ENCODE measurements around the gene SMO. TPM values are rescaled to one million over a fixed set of nuclear protein-coding genes. Genes with fewer than 3 reads are reported as not detected.
"Not testable (repeated sequence)": the region's sequence is repeated elsewhere in the genome, so short reads cannot be mapped to it uniquely, and the experiment has no call there.

Gene SMO
- total RNA-seq, 8 experiments from 2014 or later, result 2.9 to 33.9 (median 10.6) TPM

- not testable (repeated sequence) for H3K4me3 ChIP-seq; H3K4me1 ChIP-seq (replicated peaks in 1 of 2); H3K27ac ChIP-seq; ATAC-seq (replicated peaks in 6 of 8)
- 50 to 100% (median 69%) methylated on average over 1 to 4 of the region's 8 CpGs; no CpG with 5 or more reads in 3 of the 10 experiments for WGBS, 10 experiments
- in situ Hi-C loops (cut with MboI; ENCODE audit: low pct_unique_long_range_greater_than_20kb in 2 of 9, low sequenced_read_pairs in 9 of 9, unreplicated experiment in 9 of 9), result loop anchor here in 4 of 9 experiments (25.0 kb wide), 3 partner anchors 245 to 795 kb away; no protein-coding TSS in a partner anchor
Measured at GRCh38 chr7:129216821-129217416, 28.5 kb downstream of the SMO start.

- WGBS, 10 experiments, result 0 to 83% (median 25%) methylated on average over 1 to 4 of the region's 9 CpGs; no CpG with 5 or more reads in 2 of the 10 experiments
- ATAC-seq (replicated peaks in 6 of 8), result peak; percentile 94 to 98 (median 96)
- Histone ChIP-seq H3K27ac (no peak overlapping the region), H3K4me3 (no peak overlapping the region), H3K4me1 (replicated peaks in 1 of 2) (peaks cover 2 to 3% of the 10 kb centered on the region in 2 donors)
- in situ Hi-C loops (cut with MboI; ENCODE audit: low pct_unique_long_range_greater_than_20kb in 2 of 9, low sequenced_read_pairs in 9 of 9, unreplicated experiment in 9 of 9), result loop anchor here in 4 of 9 experiments (25.0 kb wide), 3 partner anchors 244 to 794 kb away; no protein-coding TSS in a partner anchor
Measured at GRCh38 chr7:129218514-129219062, 30.2 kb downstream of the SMO start.

GRCh38 chr7:129219166-129219565 lies 30.7 kb downstream of the SMO start:
- not testable (repeated sequence) for ATAC-seq (replicated peaks in 6 of 8); H3K4me1 ChIP-seq (replicated peaks in 1 of 2); H3K27ac ChIP-seq; H3K4me3 ChIP-seq
- WGBS, 10 experiments, result 70 to 100% (median 89%) methylated on average over 1 to 3 of the region's 4 CpGs; no CpG with 5 or more reads in 4 of the 10 experiments
- in situ Hi-C loops (cut with MboI; ENCODE audit: low pct_unique_long_range_greater_than_20kb in 2 of 9, low sequenced_read_pairs in 9 of 9, unreplicated experiment in 9 of 9), result loop anchor here in 4 of 9 experiments (25.0 kb wide), 3 partner anchors 243 to 793 kb away; no protein-coding TSS in a partner anchor

DNA sequence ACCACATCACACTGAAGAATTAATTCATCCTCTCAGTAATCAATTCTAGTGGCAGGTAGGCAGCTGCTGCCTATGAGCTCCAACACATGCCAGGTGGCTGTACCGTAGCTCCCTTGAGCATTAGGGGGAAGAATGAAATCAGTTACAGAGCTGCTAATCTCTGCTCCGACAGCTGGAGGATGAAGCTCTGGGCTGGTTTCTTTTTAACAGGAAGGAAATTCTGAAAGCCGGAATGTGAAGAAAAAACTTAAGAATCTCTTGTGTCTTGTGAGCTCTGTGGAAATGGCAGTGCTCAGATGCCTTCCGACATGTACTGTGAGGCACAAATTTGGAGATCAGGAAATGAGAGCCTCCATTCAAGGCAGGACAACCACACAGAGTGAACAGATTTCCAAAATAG lies 33.6 kb downstream of the SMO start:
- Histone ChIP-seq H3K27ac (no peak overlapping the region), H3K4me3 (no peak overlapping the region), H3K4me1 (replicated peaks in 1 of 2) (peaks cover 6 to 14% of the 10 kb centered on the region in 2 donors)
- WGBS, 10 experiments, result 9 to 87% (median 58%) methylated on average over 1 to 3 of the region's 4 CpGs; no CpG with 5 or more reads in 3 of the 10 experiments
- ATAC-seq (replicated peaks in 6 of 8), result no peak
- in situ Hi-C loops (cut with MboI; ENCODE audit: low pct_unique_long_range_greater_than_20kb in 2 of 9, low sequenced_read_pairs in 9 of 9, unreplicated experiment in 9 of 9), result loop anchor here in 5 of 9 experiments (10.0 to 25.0 kb wide), 5 partner anchors 73 to 790 kb away; no protein-coding TSS in a partner anchor

- in situ Hi-C loops (cut with MboI; ENCODE audit: low pct_unique_long_range_greater_than_20kb in 2 of 9, low sequenced_read_pairs in 9 of 9, unreplicated experiment in 9 of 9), result loop anchor here in 5 of 9 experiments (10.0 to 25.0 kb wide), 5 partner anchors 70 to 788 kb away; no protein-coding TSS in a partner anchor
- H3K27ac ChIP-seq, result peak within 1 kb of the TSS; percentile 86 to 93
- H3K4me1 ChIP-seq (replicated peaks in 1 of 2), result peaks cover 12 to 16% of the 10 kb centered on the region in 2 donors
- 0 to 9% (median 1%) methylated on average over 1 to 19 of the region's 63 CpGs; no CpG with 5 or more reads in 2 of the 10 experiments for WGBS, 10 experiments
- ATAC-seq (replicated peaks in 6 of 8), result peak; percentile 85 to 94 (median 92)
- H3K4me3 ChIP-seq, result peak within 1 kb of the TSS; percentile 71 to 95 (median 76)
Measured at GRCh38 chr7:129224251-129225205, 36.1 kb downstream of the SMO start, which contains the start of gene AHCYL2. AHCYL2 (plus strand) TSS chr7:129225030.

DNA sequence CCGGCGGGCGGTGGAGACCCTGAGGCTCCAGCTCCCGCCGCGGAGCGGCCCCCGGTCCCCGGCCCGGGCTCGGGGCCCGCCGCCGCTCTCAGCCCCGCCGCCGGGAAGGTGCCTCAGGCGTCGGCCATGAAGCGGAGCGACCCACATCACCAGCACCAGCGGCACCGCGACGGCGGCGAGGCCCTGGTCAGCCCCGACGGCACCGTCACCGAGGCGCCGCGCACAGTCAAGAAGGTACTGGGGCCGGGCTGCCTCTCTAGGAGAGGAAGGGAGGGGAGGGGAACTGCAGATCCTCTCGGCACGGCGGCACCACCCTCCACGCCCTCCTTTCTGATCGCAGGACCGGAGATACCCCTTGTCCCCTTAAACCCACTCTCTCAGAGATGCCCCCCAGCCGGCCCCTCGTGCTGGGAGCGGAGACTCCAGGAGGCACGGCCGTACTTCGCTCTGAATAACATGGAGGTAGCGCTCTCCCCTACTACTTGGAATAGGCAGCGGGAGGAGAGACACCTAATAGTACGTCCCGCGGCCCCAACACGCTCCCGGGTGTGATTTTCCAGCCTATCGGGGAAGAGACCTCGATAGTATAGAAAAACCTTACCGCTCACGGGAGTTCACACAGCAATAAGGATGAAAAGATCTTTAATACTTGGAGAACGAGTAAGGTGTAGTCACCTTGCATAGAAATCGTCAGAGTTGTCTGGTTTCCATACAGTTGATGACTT lies 36.9 kb downstream of the SMO start:
- Histone ChIP-seq H3K4me1 (replicated peaks in 1 of 2) (peaks cover 12 to 16% of the 10 kb centered on the region in 2 donors), H3K4me3 (peak overlapping the region; percentile 71 to 95 (median 76)), H3K27ac (peak overlapping the region; percentile 81 to 86)
- in situ Hi-C loops (cut with MboI; ENCODE audit: low pct_unique_long_range_greater_than_20kb in 2 of 9, low sequenced_read_pairs in 9 of 9, unreplicated experiment in 9 of 9), result loop anchor here in 2 of 9 experiments (10.0 kb wide), 2 partner anchors 69 to 249 kb away; no protein-coding TSS in a partner anchor
- ATAC-seq (replicated peaks in 6 of 8), result peak; percentile 45 to 56 (median 52)
- WGBS, 10 experiments, result 0% methylated on average over 1 to 2 of the region's 60 CpGs; no CpG with 5 or more reads in 5 of the 10 experiments

- peaks cover 12 to 16% of the 10 kb centered on the region in 2 donors for H3K4me1 ChIP-seq (replicated peaks in 1 of 2)
- in situ Hi-C loops (cut with MboI; ENCODE audit: low pct_unique_long_range_greater_than_20kb in 2 of 9, low sequenced_read_pairs in 9 of 9, unreplicated experiment in 9 of 9), result loop anchor here in 2 of 9 experiments (10.0 kb wide), 2 partner anchors 69 to 249 kb away; no protein-coding TSS in a partner anchor
- 0 to 90% (median 17%) methylated on average over 1 to 6 of the region's 11 CpGs; no CpG with 5 or more reads in 1 of the 10 experiments for WGBS, 10 experiments
- peak in 2 of 8 experiments; percentile 1 for ATAC-seq (replicated peaks in 6 of 8)
- H3K4me3 ChIP-seq, result peak overlapping the region; percentile 71 to 95 (median 76)
- H3K27ac ChIP-seq, result no peak overlapping the region
Measured at GRCh38 chr7:129225931-129226572, 37.6 kb downstream of the SMO start.

- 67 to 100% (median 91%) methylated on average over 1 to 4 of the region's 4 CpGs for WGBS, 10 experiments
- in situ Hi-C loops (cut with MboI; ENCODE audit: low pct_unique_long_range_greater_than_20kb in 2 of 9, low sequenced_read_pairs in 9 of 9, unreplicated experiment in 9 of 9), result loop anchor here in 2 of 9 experiments (10.0 kb wide), 2 partner anchors 67 to 247 kb away; no protein-coding TSS in a partner anchor
- Histone ChIP-seq H3K4me3 (no peak overlapping the region), H3K27ac (no peak overlapping the region), H3K4me1 (replicated peaks in 1 of 2) (peaks cover 12 to 16% of the 10 kb centered on the region in 2 donors)
- ATAC-seq (replicated peaks in 6 of 8), result no peak
Measured at GRCh38 chr7:129227646-129228578, 39.5 kb downstream of the SMO start.

- ATAC-seq (replicated peaks in 6 of 8), result no peak
- Histone ChIP-seq H3K4me1 (replicated peaks in 1 of 2) (peaks cover 12 to 16% of the 10 kb centered on the region in 2 donors), H3K4me3 (no peak overlapping the region), H3K27ac (no peak overlapping the region)
- WGBS, 10 experiments, result 25 to 100% (median 100%) methylated on average over 1 to 2 of the region's 2 CpGs; no CpG with 5 or more reads in 2 of the 10 experiments
- in situ Hi-C loops (cut with MboI; ENCODE audit: low pct_unique_long_range_greater_than_20kb in 2 of 9, low sequenced_read_pairs in 9 of 9, unreplicated experiment in 9 of 9), result loop anchor here in 2 of 9 experiments (10.0 kb wide), 2 partner anchors 66 to 246 kb away; no protein-coding TSS in a partner anchor
Measured at GRCh38 chr7:129228633-129229032, 40.2 kb downstream of the SMO start.

GRCh38 chr7:129231666-129232065 lies 43.2 kb downstream of the SMO start:
- ATAC-seq (replicated peaks in 6 of 8), result no peak
- H3K4me3 ChIP-seq, result no peak overlapping the region
- 43 to 100% (median 95%) methylated on average over 1 to 5 of the region's 5 CpGs for WGBS, 10 experiments
- H3K4me1 ChIP-seq (replicated peaks in 1 of 2), result peaks cover 8 to 9% of the 10 kb centered on the region in 2 donors
- H3K27ac ChIP-seq, result no peak overlapping the region
- in situ Hi-C loops (cut with MboI; ENCODE audit: low pct_unique_long_range_greater_than_20kb in 2 of 9, low sequenced_read_pairs in 9 of 9, unreplicated experiment in 9 of 9), result no loop called here
